T-helper 22 cell (primary cell): ENCODE data around the gene SSBP4.
A peak's percentile ranks its signal among the peaks of the same experiment; 100 is the strongest.
"Not testable (repeated sequence)": the region's sequence is repeated elsewhere in the genome, so short reads cannot be mapped to it uniquely, and the experiment has no call there.

Experiments used
- DNase-seq: peaks from one replicate; pipeline ENCODE4 v3.0.0-alpha.2; 2020; ENCODE audit warnings: low read depth

The SSBP4 gene

GRCh38 chr19:18419195-18419698 lies at the start of gene SSBP4:
SSBP4 (plus strand) TSS chr19:18419398; CDS start chr19:18419649, 251 bp downstream.
- peak; percentile 59 for DNase-seq

- DNase-seq: no peak
Observed at GRCh38 chr19:18373407-18373891, 45.7 kb upstream of the SSBP4 start.

DNA sequence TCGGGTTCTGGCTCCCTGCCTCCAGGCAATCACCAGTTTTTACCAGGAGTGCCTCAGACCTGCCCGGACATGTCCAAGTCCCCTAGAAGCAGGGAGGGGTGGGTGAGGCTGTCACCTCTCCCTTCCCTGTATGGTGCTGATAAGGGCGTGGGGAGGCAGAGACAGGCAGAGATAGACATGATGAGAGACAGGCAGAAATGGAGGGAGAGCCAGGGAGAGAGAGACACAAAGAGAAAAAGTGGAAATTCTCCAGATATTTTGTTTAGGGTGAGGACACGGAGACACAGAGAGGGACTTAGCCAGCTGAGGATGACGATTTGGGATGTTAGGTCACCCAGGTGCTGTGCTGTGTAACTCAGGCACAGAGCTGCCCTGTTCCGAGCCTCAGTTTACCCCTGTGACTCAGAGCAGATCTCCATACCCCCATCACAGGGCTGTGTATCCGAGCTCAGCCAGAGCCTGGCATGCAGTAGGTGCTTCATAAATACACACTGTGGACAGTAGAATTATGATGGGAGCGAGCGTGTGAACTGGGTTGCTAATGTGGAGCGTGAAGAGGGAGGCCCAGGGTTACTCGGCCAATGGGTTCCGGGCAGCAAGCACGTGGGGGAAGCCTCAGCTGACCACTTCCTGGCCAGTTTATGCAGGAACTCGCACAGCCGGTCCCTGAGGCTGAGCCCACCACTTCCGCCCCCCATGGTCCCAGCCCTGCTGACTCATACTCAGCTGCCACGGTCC lies 45.1 kb upstream of the SSBP4 start:
- DNase-seq: no peak

- no peak for DNase-seq
Observed at GRCh38 chr19:18377026-18377425, 42.2 kb upstream of the SSBP4 start.

DNA sequence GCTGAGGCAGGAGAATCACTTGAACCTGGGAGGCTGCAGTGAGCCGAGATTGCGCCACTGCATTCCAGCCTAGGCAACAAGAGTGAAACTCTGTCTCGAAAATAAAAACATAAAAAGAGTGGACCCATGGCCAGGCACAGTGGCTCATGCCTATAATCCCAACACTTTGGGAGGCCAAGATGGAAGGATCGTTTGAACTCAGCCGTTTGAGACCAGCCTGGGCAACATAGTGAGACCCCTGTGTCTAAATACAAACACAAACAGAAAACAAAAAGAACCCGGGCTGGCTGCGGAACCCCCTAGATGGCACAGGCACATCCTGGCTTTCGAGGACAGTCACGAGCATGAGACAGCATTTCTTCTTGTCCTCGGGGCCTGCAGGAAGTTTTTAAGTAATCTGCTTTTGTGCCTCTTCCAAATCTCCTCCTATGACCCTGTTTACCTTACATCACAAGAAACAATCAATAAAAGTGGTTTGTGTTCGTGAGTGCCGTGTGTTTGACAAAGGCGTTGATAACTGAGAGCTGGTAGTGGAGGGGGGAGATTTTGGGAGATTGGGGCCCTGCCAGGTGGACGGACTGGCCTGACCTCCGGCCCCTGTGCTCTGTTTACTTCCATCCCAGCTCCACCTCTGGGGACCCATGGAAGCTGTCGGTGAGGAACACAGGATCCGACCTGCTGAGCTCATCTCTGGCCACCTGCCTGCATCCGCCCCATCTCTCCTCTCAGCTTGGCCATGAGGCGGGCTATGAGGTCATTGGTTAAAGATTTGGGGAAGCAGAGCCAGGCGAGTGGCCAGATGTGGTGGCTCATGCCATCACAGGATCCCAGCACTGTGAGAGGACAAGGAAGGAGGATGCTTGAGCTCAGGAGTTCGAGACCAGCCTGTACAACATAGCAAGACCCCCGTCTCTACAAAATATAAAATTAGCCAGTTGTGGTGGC lies 39.1 kb upstream of the SSBP4 start:
- no peak for DNase-seq

DNA sequence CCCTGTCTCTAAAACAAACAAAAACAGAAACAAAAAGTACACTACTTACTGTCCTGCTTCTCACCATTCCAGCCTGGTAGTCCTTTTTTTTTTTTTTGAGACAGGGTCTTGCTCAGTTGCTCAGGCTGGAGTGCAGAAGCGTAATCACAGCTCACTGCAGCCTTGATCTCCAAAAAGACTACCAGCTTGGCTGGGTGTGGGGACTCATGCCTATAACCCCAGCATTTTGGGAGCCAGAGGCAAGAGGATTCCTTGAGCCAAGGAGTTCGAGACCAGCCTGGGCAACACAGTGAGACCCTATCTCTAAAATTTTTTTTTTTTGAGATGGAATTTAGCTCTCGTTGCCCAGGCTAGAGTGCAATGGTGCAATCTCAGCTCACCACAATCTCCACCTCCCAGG lies 38.4 kb upstream of the SSBP4 start:
- no peak for DNase-seq

- DNase-seq: not testable (repeated sequence)
Observed at GRCh38 chr19:18383622-18384021, 35.6 kb upstream of the SSBP4 start.

GRCh38 chr19:18384775-18385174 lies 34.4 kb upstream of the SSBP4 start:
- DNase-seq: no peak

DNA sequence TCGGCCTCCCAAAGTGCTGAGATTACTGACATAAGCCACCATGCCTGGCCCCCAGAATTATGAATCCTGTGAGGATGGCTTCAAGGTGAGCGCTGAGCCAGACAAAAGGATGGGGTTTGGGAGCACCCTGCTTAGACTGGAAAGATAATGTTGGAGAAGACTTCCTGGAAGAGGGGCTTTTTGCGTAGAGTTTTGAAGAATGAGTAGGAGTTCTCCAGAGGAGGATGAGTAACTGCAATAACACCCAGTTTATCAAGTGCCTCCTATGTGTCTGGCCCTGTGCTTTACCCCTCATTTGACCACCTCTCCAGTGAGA lies 33.9 kb upstream of the SSBP4 start:
- DNase-seq: no peak

DNA sequence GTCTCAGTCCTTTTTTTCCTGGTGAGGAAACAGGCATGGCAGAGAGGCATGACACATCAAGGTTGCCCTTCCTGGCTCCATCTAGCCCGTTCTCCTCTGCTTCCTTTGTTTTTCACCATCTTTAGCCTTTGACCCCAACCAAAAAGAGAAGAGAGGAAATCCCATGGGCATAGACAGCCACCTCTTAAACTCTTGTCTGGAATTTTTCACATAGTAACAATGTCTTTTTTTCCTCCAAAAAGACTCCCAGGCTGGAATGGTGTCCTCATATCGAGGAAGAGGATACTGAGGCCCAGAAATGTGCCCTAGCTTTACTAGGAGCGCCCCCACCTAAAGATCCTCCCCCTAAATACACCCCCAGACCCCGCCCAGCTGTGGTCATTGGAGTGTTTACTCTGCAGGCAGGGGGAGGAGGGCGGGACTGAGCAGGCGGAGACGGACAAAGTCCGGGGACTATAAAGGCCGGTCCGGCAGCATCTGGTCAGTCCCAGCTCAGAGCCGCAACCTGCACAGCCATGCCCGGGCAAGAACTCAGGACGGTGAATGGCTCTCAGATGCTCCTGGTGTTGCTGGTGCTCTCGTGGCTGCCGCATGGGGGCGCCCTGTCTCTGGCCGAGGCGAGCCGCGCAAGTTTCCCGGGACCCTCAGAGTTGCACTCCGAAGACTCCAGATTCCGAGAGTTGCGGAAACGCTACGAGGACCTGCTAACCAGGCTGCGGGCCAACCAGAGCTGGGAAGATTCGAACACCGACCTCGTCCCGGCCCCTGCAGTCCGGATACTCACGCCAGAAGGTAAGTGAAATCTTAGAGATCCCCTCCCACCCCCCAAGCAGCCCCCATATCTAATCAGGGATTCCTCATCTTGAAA lies 33.3 kb upstream of the SSBP4 start, which contains the start of gene GDF15:
Gene GDF15 (plus strand): TSS at position 484 of the 868 bp plus-strand sequence. CDS start 32 bp downstream, at position 516.
- no peak for DNase-seq

- no peak for DNase-seq
Observed at GRCh38 chr19:18386543-18387271, 32.5 kb upstream of the SSBP4 start.

- peak; percentile 46 for DNase-seq
Observed at GRCh38 chr19:18388100-18388959, 30.9 kb upstream of the SSBP4 start.

DNA sequence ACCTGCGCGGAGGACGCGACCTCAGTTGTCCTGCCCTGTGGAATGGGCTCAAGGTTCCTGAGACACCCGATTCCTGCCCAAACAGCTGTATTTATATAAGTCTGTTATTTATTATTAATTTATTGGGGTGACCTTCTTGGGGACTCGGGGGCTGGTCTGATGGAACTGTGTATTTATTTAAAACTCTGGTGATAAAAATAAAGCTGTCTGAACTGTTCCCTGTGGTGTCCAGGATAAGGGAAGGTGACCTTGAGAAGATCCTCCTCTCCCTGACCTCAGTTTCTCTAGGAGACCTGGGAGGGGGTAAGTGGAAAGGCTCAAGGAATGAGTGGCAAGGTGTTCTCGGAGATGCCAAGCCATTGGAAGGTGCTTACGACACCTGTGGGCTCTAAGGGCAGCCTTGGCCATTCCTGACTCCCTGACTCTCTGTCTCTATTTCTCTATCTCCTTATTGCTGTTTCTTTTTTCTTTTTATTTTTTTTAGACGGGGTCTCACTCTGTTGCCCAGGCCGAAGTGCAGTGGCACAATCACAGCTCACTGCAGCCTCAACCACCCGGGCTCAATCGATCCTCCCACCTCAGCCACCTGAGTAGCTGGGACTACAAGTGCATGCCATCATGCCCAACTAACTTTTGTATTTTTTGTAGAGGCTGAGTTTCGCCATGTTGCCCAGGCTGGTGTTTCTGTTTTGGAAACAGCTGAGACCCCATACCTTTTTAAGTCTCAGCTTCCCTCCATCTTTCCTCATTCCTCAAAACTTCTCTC lies 30.1 kb upstream of the SSBP4 start:
- DNase-seq: no peak

GRCh38 chr19:18389726-18390064 lies 29.5 kb upstream of the SSBP4 start:
- DNase-seq: no peak

GRCh38 chr19:18390065-18390907 lies 28.9 kb upstream of the SSBP4 start:
- DNase-seq: no peak

GRCh38 chr19:18391509-18392075 lies 27.6 kb upstream of the SSBP4 start:
- no peak for DNase-seq

DNA sequence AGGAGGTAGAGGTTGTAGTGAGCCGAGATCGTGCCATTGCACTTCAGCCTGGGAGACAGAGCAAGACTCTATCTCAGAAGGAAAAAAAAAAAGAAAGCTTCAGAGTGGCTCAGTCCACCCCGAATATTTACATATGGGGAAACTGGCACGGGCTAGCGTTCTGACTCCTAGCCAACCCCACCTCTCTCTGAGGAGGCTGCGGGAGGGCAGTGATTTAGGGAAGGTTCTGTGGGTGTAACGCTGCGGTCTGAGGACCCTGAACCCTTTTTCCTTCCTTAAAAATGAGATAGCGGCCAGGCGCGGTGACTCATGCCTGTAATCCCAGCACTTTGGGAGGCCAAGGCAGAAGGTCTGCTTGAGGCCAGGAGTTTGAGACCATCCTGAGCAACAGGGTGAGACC lies 26.8 kb upstream of the SSBP4 start:
- no peak for DNase-seq

DNA sequence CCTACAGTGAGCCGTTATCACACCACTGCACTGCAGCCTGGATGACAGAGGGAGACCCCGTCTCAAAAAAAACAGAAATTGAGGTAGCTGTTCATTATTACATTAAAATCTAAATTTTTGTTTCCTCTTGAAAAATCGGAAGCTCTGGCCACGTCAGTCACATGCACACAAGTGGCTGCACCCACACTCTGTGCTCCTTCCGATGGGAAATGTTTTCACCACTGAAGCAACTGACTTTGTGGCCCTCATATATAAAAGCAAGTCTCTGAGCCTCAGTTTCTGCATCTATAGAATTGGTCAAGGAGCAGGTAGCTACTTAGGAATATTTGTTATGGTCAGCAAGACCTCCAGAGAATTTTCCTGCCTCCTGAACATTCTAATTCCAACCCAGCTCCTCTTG lies 26.3 kb upstream of the SSBP4 start:
- no peak for DNase-seq
